ENCODE results near the gene RNF43.

GRCh38 chr17:58387834-58388233 lies 29.5 kb downstream of the RNF43 start:
- no peak for TF ChIP-seq POLR2AphosphoS5 (IDR thresholded peaks at IDR 0.05; ENCODE audit: low read depth, low read length)
- no peak for TF ChIP-seq TAF1 (IDR thresholded peaks at IDR 0.05; ENCODE audit: borderline replicate concordance, low read depth, low read length)
- TF ChIP-seq RCOR1 (IDR thresholded peaks at IDR 0.05; ENCODE audit: low read length): no peak
- no peak for TF ChIP-seq CHD2 (IDR thresholded peaks at IDR 0.05; ENCODE audit: low read length, partially characterized antibody)
- TF ChIP-seq IRF3 (IDR thresholded peaks at IDR 0.05; ENCODE audit: low read depth, low read length): no peak

Measured in SK-N-SH (cell line).